GM18517 (cell line): ENCODE measurements around the gene TOP1.
"Not testable (repeated sequence)": the region's sequence is repeated elsewhere in the genome, so short reads cannot be mapped to it uniquely, and the experiment has no call there.

Experiments used
- ATAC-seq: cut with Tn5 transposase; IDR thresholded peaks from one replicate; pipeline ENCODE4 v1.9.1; 2021; ENCODE audit warnings: mild to moderate bottlenecking, moderate library complexity; ENCODE audit not compliant: unreplicated experiment

Gene TOP1

GRCh38 chr20:41003936-41004294, 24.7 kb upstream of the TOP1 start:
- ATAC-seq, result not testable (repeated sequence)

- ATAC-seq, result no peak
Measured at GRCh38 chr20:41004531-41005360, 23.9 kb upstream of the TOP1 start.

GRCh38 chr20:41005361-41005729, 23.3 kb upstream of the TOP1 start:
- no peak for ATAC-seq

GRCh38 chr20:41006126-41006935, 22.3 kb upstream of the TOP1 start:
- no peak for ATAC-seq

- ATAC-seq, result no peak
Measured at GRCh38 chr20:41006936-41007474, 21.6 kb upstream of the TOP1 start.

DNA sequence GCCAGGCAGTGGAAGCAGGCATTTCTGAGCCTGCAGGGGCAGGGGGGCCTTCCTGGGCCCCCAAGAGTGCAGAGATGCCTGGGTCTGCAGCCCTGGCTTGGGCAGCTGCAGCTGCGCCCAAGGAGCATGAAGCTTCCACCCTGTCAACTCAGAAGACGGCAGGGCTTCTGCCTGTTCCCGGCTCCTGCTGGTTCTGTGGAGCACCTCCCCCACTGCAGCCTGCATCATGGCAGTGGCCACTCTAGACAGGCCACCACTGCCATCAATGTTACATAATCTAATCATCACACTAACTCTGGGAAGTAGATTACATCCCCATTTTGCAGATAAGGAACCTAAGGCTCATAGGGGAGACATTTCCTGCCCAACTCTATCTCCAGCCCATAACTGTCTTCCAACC, 21.1 kb upstream of the TOP1 start:
- no peak for ATAC-seq

GRCh38 chr20:41009946-41010345, 18.7 kb upstream of the TOP1 start:
- no peak for ATAC-seq

GRCh38 chr20:41011551-41012067, 17.0 kb upstream of the TOP1 start:
- peak; percentile 94 for ATAC-seq

- no peak for ATAC-seq
Measured at GRCh38 chr20:41014561-41015088, 14.0 kb upstream of the TOP1 start.

- no peak for ATAC-seq
Measured at GRCh38 chr20:41017448-41018042, 11.1 kb upstream of the TOP1 start.

- ATAC-seq, result no peak
Measured at GRCh38 chr20:41018153-41018552, 10.5 kb upstream of the TOP1 start.

DNA sequence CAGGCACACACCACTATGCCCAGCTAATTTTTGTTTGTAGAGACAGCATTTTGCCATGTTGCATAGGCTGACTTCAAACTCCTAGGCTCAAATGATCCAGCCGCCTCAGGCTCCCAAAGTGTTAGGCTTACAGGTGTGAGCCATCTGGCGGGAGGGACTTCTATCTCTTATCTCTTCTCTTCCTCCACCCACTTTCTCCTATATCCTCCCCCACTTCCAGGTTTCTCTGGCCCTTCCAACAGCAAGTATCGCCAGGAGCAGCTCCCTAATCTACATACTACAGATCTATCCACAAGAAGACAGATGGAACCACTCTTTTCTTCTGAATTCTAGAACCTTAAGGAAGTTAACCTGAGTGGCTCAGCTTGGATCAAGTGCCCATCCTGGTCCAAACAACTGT, 5.1 kb upstream of the TOP1 start:
- no peak for ATAC-seq

DNA sequence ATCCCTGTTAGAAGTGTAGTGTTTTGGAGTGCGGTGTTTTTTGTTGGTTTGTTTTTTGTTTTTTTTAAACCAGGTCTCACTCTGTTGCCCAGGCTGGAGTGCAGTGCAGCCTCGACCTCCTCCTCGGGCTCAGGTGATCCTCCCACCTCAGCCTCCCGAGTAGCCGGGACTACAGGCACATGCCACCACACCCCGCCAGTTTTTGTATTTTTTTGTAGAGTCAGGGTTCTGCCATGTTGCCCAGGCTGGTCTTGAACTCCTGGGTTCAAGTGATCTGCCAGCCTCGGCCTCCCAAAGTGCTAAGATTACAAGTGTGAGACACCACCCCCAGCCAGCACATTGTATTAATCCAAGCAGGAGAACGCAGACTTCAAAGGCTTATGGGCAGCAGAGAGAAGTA, 1.3 kb upstream of the TOP1 start:
- ATAC-seq, result no peak

DNA sequence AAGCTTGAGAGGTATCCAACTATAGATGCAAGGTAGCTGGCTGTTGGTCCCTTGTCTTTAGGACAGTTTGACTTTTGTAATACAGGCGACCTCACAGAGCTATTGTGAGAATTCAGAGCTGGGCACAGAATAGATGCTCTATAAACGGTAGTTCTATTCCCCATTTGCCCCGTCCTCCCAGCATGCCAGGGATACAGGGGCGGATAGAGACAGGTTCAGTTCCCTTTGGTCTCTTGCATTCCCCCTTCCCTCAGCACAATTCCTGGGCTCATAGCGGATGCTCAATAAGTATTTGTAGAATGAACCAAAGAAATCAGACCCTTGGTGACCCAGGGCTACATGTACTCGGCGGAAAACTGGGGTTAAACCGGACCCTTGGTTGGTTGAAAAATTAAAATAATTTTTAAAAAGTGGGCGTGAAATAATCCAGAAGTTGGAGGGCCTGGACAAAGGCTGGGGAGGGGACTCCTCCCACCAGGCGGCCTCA, 707 bp upstream of the TOP1 start:
- ATAC-seq, result no peak

DNA sequence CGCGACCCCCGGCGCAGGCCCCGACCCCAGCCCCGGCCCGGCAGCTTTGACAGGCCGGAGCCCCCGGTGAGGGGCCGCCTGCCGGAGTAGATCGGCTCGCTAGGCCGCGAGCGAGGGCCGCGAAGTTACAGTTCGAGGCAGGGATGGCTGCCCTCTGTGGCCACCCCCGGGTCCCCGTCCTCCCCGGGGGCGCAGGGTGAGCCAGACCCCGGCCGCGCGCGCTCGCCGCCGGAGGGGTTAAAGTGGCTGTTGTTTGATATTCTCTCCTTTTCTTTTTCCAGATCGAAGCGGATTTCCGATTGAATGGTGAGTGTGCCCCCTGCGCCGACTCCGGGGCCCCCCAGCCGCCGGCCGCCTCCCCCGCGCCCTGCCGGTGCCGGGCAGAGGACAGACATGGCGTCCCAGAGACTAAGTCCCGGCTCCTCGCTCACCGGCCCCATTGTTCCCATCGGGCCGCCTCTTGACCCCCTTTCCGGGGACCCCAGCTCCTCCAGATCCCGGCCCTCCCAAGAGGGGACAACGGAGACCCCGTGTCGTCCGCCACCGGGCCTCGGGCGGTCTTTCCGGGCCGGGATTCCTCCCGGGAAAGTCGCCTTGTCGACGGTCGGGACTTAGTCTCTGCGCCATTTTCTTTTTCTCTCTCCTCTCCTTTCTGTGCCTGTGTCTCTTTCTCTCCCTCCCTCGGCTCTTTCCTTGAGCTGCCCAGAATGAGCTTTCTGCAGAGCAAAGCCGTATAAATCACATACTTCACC, 704 bp downstream of the TOP1 start:
- peak; percentile 30 for ATAC-seq

- ATAC-seq, result no peak
Measured at GRCh38 chr20:41030061-41030460, 1.4 kb downstream of the TOP1 start.

DNA sequence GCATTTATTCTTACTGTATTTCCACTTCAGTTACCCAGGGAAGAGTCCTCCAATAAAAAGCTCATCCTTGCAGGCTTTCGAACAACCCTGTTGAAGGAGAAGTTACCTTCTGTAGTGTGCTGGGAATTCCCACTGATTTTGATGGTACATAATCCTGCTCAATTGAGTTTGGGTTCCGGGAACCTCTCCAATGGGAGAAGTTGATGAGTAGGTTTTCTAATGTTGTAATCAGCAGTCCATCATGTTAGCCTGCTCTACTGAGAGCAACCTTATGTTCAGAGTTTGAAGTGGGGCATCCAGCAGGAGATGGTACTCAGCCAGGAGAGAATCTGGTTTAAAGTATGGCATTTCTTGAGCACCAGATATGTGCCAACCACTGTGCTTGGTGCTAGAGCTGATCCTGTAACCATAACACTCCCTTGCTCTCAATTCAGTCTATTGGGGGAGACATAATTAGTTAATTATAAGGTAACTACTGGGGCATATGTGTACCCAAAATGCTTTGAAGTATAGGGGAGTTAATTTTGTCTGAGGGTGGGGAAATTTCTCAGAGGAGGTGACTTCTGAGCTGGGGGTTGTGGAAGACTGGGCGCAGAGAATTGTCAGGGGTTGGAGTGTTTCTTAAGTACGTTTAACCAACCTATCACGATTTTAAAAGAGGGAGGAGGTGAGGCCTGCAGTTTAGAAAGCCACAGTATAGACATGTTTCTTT, 2.1 kb downstream of the TOP1 start:
- no peak for ATAC-seq

GRCh38 chr20:41031243-41031619, 2.6 kb downstream of the TOP1 start:
- ATAC-seq, result no peak

DNA sequence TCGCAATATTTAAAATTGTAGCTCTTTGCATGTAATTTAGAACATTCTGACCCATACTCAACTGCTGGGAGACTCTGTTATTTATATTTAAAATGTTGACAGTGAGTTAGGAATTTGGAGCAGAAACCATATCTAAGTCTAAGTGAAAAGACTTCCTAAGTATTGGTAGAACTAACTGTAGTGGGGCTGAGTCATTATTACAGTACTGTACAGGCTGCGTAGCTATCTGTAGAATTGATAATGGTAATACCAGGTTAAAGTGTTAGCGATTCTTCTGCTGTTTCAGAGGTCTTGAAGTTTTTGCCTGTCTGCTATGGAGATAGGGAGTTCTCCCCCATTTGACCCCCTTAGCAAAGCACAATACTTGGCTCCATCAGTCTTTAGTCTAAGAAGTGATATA, 3.6 kb downstream of the TOP1 start:
- no peak for ATAC-seq

GRCh38 chr20:41034239-41034638, 5.6 kb downstream of the TOP1 start:
- no peak for ATAC-seq
